ENCODE data around the gene ANKRD36C. TPM values are rescaled to one million over a fixed set of nuclear protein-coding genes. Genes with fewer than 3 reads are reported as not detected.
"Not testable (repeated sequence)": the region's sequence is repeated elsewhere in the genome, so short reads cannot be mapped to it uniquely, and the experiment has no call there.

ANKRD36C gene
- total RNA-seq, 1 experiment from 2014 or later = 2.5 TPM

- not testable (repeated sequence) for DNase-seq (ENCODE audit: low spot score)
Observed at GRCh38 chr2:96008051-96008450, 16.4 kb upstream of the ANKRD36C start.

- DNase-seq (ENCODE audit: low spot score) = not testable (repeated sequence)
Observed at GRCh38 chr2:96006248-96006647, 14.6 kb upstream of the ANKRD36C start.

DNA sequence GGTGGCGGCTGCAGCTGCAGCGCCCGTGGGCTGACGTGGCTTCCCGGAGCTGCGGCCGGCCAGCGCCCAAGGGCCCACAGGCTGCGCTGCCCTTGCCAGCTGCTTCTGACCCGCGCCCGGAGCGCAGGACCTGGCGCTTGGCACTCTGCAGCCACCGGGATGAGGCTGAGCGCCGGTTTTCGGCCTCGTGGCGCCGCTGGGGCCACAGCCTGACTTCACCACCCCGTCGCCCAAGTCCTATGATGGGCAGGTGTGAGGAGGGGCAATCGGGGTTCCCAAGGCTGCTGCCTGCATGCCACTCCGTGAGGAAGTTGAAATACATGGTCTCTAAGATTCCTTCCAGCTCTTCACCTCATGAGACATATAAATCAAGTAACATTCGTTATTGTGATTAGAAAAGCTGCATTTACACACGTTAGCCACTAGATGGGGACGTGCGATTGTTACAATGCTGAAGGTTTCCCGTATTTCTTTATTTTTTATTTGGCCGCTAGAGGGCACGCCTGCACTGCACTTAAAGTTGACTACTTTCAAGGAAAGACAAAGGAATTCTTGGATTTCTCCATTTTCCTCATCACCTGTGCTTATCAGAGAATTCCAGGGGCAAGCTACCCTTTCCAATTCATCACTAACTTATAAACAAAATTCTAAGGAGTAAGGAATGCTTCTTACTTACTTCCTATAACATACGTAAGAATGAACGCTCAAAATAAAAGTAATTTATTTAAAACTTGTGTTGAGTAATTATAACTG is 1.1 kb upstream of the ANKRD36C start:
- DNase-seq (ENCODE audit: low spot score) = peak; percentile 49

DNA sequence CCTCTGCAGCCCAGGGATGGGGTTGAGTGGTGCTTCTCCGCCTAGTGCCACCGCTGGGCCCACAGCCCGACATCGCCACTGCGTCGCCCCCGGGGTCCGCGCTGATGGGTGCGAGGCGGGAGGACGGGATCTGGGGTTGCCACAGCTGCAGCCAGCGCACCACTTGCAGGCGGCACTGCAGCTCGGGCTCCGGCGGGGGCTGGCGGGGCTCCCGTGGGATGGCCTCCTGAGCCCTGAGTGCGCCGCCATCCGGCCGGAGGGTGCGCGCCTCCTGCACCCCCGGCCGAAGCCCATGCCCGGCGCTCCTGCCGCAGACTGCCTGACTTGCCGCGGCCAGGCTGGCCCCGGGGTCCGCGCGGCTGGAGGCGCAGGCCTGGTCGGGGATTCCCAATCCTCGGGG is 478 bp upstream of the ANKRD36C start:
- not testable (repeated sequence) for DNase-seq (ENCODE audit: low spot score)

DNA sequence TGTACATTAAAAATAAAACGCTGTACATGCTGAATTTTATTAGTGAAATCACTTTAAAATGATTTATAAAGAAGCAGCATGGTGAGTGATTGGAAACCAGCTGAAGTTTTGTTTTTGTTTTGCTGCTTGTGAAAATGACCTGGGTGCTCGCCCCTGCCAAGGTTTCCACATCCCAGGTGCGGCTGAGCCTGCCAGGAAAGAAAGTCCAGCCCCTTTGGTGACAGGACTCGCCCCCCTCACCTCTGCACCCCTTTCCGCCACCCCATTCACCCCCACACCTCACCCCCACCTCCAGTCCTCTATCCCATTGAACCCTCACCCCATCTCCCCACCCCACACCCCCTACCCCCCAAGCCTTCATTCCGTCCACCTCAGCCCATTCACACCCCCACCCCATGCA is 740 bp downstream of the ANKRD36C start:
- DNase-seq (ENCODE audit: low spot score) = not testable (repeated sequence)

DNA sequence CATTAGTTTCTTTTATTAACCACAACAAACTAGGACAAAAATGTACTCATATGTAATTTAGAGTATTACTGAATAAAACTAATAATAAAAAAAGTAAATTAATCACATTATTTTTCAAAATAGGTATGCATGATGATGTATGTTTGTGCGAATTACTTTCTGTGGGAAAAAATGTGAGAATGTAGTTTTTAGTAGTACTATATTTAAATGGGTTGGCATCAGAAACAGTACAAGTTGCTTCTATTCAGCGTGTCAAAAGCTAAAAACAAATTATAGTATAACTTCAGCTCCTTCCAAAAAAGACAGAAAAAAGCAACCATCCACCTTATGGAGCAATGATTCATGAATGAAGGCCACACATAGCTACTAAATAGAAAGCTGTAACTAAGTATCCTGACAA is 40.0 kb downstream of the ANKRD36C start:
- not testable (repeated sequence) for DNase-seq (ENCODE audit: low spot score)

DNA sequence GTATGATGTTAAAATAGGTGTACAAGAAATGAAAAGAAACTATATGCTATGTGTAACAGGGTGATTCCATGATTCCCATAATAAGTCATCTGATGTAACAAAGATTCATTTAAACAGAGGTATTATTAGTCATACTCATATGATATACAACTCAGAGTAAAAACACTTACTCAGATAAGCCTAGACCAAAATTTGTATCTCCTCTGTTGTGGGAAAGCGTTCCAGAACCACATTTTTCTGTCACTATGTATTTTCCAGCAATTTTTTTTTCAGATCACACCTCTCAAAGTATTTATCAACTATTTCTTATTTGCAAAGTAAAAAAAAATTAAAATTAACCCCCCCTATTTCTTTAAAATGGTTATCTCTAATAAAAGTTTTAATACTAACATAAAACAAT is 43.6 kb downstream of the ANKRD36C start:
- DNase-seq (ENCODE audit: low spot score) = not testable (repeated sequence)

GRCh38 chr2:95939947-95940346 is 51.7 kb downstream of the ANKRD36C start:
- not testable (repeated sequence) for DNase-seq (ENCODE audit: low spot score)

DNA sequence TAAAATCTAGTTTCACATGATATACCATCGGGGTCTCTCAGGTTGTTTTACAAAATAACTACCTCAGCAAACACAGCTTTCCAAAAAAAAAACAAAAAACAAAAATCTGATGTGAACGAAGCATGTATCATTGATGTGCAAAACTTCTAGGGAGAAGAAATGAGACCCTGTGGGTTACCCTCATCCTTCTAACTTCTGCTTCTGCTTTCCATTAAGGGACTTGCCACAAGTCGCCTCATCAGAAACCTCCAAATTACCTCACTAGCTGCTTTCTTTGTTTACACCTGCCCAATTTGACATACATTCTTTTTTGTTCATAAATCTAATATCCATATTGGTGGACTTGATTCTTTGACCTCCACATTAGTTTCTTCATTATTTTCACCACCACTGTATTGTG is 60.9 kb downstream of the ANKRD36C start:
- DNase-seq (ENCODE audit: low spot score) = not testable (repeated sequence)

- DNase-seq (ENCODE audit: low spot score) = not testable (repeated sequence)
Observed at GRCh38 chr2:95917007-95917406, 74.6 kb downstream of the ANKRD36C start.

- not testable (repeated sequence) for DNase-seq (ENCODE audit: low spot score)
Observed at GRCh38 chr2:95915131-95915530, 76.5 kb downstream of the ANKRD36C start.

- peak; percentile 25 for DNase-seq (ENCODE audit: low spot score)
Observed at GRCh38 chr2:95911431-95911830, 80.2 kb downstream of the ANKRD36C start.

- not testable (repeated sequence) for DNase-seq (ENCODE audit: low spot score)
Observed at GRCh38 chr2:95894443-95894842, 97.2 kb downstream of the ANKRD36C start.

DNA sequence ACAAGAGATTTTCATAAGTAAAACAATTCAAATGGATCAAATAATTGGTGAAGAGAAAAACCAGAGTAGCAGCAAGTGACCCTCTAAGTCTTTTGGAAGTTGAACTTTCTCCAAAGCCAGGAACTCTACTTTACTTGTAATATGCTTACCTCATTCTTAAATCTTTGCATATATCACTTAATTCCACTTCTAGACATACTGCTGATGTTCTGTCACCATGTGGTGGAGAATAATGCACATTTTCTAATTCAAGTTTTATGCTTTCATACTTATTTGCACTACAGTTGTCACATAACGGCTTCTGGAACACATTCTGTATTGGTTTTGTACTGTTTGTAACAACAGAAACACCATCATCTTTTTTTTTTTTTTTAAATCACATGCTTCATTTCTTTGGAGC is 123.7 kb downstream of the ANKRD36C start:
- DNase-seq (ENCODE audit: low spot score) = not testable (repeated sequence)

- not testable (repeated sequence) for DNase-seq (ENCODE audit: low spot score)
Observed at GRCh38 chr2:95867047-95867677, 124.5 kb downstream of the ANKRD36C start.

DNA sequence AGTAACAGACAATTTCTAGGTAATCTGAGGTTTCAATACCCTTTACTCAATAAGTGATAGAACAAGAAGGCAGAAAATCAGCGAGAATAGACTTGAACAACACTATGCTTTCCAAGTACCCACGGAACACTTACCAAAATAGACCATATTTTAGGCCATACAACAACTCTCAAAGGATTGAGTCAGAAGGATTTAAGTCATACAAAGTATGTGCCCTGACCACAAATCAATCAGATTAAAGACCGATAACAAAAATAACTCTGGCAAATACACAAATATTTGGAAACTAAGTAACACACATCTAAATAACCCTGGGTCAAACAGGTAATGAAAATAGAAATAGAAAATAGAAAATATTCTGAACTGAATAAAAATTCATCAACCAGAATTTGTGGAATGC is 129.5 kb downstream of the ANKRD36C start:
- not testable (repeated sequence) for DNase-seq (ENCODE audit: low spot score)

DNA sequence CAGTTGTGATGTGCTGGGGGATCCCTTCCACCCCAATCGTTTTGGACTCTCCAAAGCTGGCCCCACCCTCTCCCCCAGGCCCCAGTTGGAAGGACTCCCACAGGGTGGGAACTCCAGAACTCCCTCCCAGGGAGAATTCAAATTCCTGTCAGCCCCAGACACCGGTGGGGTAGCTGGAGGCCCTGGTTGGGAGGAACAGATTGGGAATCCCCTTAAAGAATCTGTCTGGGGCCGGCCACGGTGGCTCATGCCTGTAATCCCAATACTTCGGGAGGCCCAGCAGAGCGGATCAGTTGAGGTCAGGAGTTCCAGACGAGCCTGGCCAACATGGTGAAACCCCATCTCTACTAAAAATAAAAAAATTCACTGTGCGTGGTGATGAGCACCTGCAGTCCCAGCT is 155.5 kb downstream of the ANKRD36C start:
- no peak for DNase-seq (ENCODE audit: low spot score)

GRCh38 chr2:95834077-95835013 is 157.3 kb downstream of the ANKRD36C start:
- DNase-seq (ENCODE audit: low spot score) = not testable (repeated sequence)

GRCh38 chr2:95824218-95824617 is 167.4 kb downstream of the ANKRD36C start:
- DNase-seq (ENCODE audit: low spot score) = not testable (repeated sequence)

DNA sequence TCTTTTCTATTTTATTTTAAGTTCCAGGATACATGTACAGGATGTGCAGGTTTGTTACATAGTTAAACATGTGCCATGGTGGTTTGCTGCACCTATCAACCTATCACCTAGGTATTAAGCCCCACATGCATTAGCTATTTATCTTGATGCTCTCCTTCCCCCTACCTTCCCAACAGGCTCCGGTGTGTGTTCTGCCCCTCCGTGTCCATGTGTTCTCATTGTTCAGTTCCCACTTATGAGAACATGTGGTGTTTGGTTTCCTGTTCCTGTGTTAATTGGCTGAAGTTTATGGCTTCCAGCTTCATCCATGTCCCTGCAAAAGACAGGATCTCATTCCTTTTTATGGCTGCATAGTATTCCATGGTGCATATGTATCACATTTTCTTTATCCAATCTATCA is 174.1 kb downstream of the ANKRD36C start:
- DNase-seq (ENCODE audit: low spot score) = not testable (repeated sequence)

DNA sequence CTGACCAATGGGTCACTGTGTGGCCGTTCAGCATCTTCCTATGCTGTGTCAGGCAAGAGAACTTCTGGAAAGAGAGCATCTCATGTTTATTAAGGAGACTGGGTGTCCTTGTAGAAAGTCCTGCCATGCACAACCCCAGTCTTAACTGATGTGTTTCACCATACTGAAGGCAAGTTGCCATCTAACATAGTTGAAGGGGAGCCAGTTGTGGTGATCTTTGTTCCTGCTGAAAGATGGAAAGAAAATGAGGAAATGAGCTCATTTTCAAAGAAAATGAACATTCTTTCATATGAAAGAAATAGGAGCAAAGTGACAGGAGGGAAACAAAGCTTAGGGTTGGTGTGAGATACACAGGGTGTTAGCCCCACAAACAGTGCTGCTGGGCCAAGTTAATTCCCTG is 178.3 kb downstream of the ANKRD36C start:
- DNase-seq (ENCODE audit: low spot score) = not testable (repeated sequence)

- DNase-seq (ENCODE audit: low spot score) = no peak
Observed at GRCh38 chr2:95799892-95800291, 191.7 kb downstream of the ANKRD36C start.

Data from H4 (cell line).